Coronary artery (tissue), 2 donors: ENCODE results near the gene ZNF614.

Experiments used
- DNase-seq: peaks from one replicate; pipeline ENCODE4 v3.0.0-alpha.2; 2017; ENCODE audit warnings: low spot score
- H3K27ac ChIP-seq, 2 donors: fragments of 200-600 bp; sonication (generic); one replicate each; pipeline ENCODE4 v1.5.1; 2016 to 2019
- H3K4me3 ChIP-seq: fragments of 200-600 bp; sonication (generic); 2 replicates; pipeline ENCODE4 v1.5.1; 2016; ENCODE audit warnings: mild to moderate bottlenecking, moderate library complexity
- TF ChIP-seq, protein P1 (sequence below): fragments of 200-600 bp; sonication (generic); IDR thresholded peaks from one replicate; pipeline ENCODE4 v1.5.1; 2019; ENCODE audit warnings: antibody characterized with exemption

Gene ZNF614

DNA sequence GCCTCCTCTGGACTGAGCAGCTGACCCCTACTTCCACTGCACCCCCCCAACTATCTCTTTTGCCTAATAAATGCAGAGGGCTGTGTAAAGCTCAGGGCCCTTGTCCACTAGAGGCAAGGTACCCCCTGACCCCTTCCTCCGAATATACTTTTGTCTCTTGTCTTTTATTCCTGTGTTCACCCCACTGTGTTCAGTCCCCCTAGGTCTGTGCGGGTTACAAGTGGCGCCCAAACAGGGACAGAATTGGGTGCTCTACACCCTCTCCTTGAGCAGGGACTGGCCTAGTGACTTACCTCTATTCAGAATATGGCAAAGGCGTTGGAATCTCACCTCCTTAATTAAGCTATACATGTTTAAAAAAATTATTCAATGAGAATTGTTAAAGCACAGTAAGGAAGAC lies 56.6 kb downstream of the ZNF614 start:
- peak overlapping the region; percentile 32 for H3K4me3 ChIP-seq

DNA sequence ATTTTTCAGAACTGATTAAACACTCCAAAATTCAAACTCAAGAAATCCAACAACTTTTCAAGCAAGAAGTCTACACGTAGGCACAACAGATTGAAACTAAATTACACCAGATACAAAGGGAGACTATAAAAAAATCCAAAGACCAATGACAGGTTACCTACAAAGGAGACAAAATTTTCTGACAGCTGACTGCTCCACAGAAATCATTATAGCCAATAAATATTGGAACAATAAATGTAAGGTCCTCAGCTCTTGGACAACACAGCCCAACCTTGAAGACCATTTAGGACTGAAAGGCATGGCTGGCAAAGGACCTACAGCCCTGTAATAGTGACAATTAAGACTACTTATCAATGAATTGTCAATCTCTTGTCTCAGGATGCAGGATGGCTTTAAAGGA lies 57.5 kb downstream of the ZNF614 start:
- Histone ChIP-seq H3K27ac (no peak overlapping the region), H3K4me3 (peak overlapping the region; percentile 32)
- TF ChIP-seq, protein P1, sequence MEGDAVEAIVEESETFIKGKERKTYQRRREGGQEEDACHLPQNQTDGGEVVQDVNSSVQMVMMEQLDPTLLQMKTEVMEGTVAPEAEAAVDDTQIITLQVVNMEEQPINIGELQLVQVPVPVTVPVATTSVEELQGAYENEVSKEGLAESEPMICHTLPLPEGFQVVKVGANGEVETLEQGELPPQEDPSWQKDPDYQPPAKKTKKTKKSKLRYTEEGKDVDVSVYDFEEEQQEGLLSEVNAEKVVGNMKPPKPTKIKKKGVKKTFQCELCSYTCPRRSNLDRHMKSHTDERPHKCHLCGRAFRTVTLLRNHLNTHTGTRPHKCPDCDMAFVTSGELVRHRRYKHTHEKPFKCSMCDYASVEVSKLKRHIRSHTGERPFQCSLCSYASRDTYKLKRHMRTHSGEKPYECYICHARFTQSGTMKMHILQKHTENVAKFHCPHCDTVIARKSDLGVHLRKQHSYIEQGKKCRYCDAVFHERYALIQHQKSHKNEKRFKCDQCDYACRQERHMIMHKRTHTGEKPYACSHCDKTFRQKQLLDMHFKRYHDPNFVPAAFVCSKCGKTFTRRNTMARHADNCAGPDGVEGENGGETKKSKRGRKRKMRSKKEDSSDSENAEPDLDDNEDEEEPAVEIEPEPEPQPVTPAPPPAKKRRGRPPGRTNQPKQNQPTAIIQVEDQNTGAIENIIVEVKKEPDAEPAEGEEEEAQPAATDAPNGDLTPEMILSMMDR: no peak
- DNase-seq: no peak

More for the DNA sequence above, 56.6 kb downstream of the ZNF614 start:
- DNase-seq: no peak
- H3K27ac ChIP-seq: no peak overlapping the region
- TF ChIP-seq, protein P1: no peak

DNA sequence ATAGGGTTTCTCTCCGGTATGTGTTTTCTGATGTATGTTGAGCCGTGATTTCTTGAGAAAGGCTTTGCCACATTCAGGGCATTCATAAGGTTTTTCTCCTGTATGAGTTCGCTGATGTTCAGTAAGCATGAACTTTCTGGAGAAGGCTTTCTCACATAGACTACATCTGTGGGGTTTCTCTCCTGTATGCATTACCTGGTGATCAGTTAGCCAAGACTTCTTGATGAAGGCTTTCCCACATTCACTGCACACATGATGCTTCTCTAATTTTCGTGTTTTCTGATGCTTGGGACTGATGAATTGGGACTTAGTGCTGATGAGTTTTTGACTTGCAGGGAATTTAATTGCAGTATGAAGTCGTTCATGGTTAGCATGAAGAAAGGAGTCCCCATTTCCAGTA lies 62.6 kb downstream of the ZNF614 start:
- TF ChIP-seq, protein P1: no peak
- no peak for DNase-seq
- no peak overlapping the region for H3K27ac ChIP-seq
- peak overlapping the region; percentile 24 for H3K4me3 ChIP-seq
